HEK293 (cell line): Measurements from ENCODE around the gene FHAD1.

Experiments
- CTCF ChIA-PET: fragments of 350-600 bp; formaldehyde crosslinking; extraction: SDS; loops from one replicate; lab custom pipeline; 2021; ENCODE audit warnings: antibody characterized with exemption; lab: Yijun Ruan, JAX
- POLR2A ChIA-PET: fragments of 300-600 bp; formaldehyde crosslinking; extraction: SDS; loops from one replicate; lab custom pipeline; 2020; ENCODE audit warnings: antibody characterized with exemption, inconsistent platforms; lab: Yijun Ruan, JAX
- H3K27ac ChIP-seq: fragments of 200-500 bp; sonication (Bioruptor generic); 2 replicates; pipeline ENCODE4 v1.5.1; 2014; ENCODE audit warnings: low read depth, low read length, control low read depth, inconsistent platforms; ENCODE audit errors: extremely low read depth
- H3K36me3 ChIP-seq, 2 experiments: fragments of 200-500 bp in 1 of 2; sonication (Bioruptor generic) in 1 of 2; 1 replicate in 1 of 2; 2 replicates in 1 of 2; pipeline ENCODE4 v1.5.1; 2014 to 2017; ENCODE audit warnings: inconsistent platforms in 2 of 2, low read length in 2 of 2; ENCODE audit not compliant: control insufficient read depth in 2 of 2, insufficient read depth in 1 of 2
- H3K4me1 ChIP-seq: fragments of 200-500 bp; sonication (Bioruptor generic); 2 replicates; pipeline ENCODE4 v1.5.1; 2014; ENCODE audit warnings: mild to moderate bottlenecking, low read length, inconsistent platforms; ENCODE audit not compliant: control insufficient read depth, insufficient read depth
- H3K4me3 ChIP-seq: 2 replicates; pipeline ENCODE4 v1.5.1; 2011; ENCODE audit warnings: low read depth, mild to moderate bottlenecking, control low read depth, low read length, moderate library complexity
- H3K9me3 ChIP-seq: fragments of 200-500 bp; sonication (Bioruptor generic); 2 replicates; pipeline ENCODE4 v1.5.1; 2014; ENCODE audit warnings: low read depth, low read length, inconsistent platforms; ENCODE audit not compliant: control insufficient read depth, insufficient read depth
- PRDM1 ChIP-seq: fragments of 450-650 bp; formaldehyde crosslinking; IDR thresholded peaks from 2 replicates; pipeline ENCODE4; 2016; ENCODE audit warnings: missing biosample characterization, missing genetic modification characterization
- SP3 ChIP-seq: fragments of 450-650 bp; formaldehyde crosslinking; IDR thresholded peaks from 2 replicates; pipeline ENCODE4 v1.5.1; 2016; ENCODE audit warnings: missing biosample characterization, missing genetic modification characterization
- YY2 ChIP-seq: fragments of 450-650 bp; formaldehyde crosslinking; IDR thresholded peaks from 2 replicates; pipeline ENCODE4 v1.5.1; 2016; ENCODE audit warnings: missing biosample characterization, missing genetic modification characterization
- ZNF132 ChIP-seq: fragments of 450-650 bp; formaldehyde crosslinking; IDR thresholded peaks from 2 replicates; pipeline ENCODE4 v1.5.1; 2017; ENCODE audit warnings: missing biosample characterization, missing genetic modification characterization, borderline replicate concordance
- ZNF24 ChIP-seq: fragments of 450-650 bp; formaldehyde crosslinking; IDR thresholded peaks from 2 replicates; pipeline ENCODE4 v1.5.1; 2016; ENCODE audit warnings: missing biosample characterization, missing genetic modification characterization
- ZNF629 ChIP-seq: fragments of 450-650 bp; formaldehyde crosslinking; IDR thresholded peaks from 2 replicates; pipeline ENCODE4 v1.5.1; 2017; ENCODE audit warnings: missing biosample characterization, missing genetic modification characterization
- ZNF658 ChIP-seq: fragments of 450-650 bp; formaldehyde crosslinking; IDR thresholded peaks from 2 replicates; pipeline ENCODE4; 2016; ENCODE audit warnings: missing biosample characterization, missing genetic modification characterization
- ZNF785 ChIP-seq: fragments of 450-650 bp; formaldehyde crosslinking; IDR thresholded peaks from 2 replicates; pipeline ENCODE4 v1.5.1; 2016; ENCODE audit warnings: missing biosample characterization, missing genetic modification characterization
- TF ChIP-seq, protein P1 (sequence below): fragments of 450-650 bp; formaldehyde crosslinking; IDR thresholded peaks from 2 replicates; pipeline ENCODE4 v1.5.1; 2016; ENCODE audit warnings: missing biosample characterization, missing genetic modification characterization
- TF ChIP-seq, protein P2 (sequence below): fragments of 450-650 bp; formaldehyde crosslinking; IDR thresholded peaks from 2 replicates; pipeline ENCODE4 v1.5.1; 2016; ENCODE audit warnings: missing biosample characterization, missing genetic modification characterization, low read depth
- TF ChIP-seq, protein P3 (sequence below): fragments of 450-650 bp; formaldehyde crosslinking; IDR thresholded peaks from 2 replicates; pipeline ENCODE4 v1.5.1; 2016; ENCODE audit warnings: missing biosample characterization, missing genetic modification characterization
- TF ChIP-seq, protein P4 (sequence below): fragments of 450-650 bp; formaldehyde crosslinking; conservative IDR thresholded peaks from 2 replicates; pipeline ENCODE4 v1.5.1; 2016; ENCODE audit warnings: low read depth, missing biosample characterization, missing genetic modification characterization
- TF ChIP-seq, protein P5 (sequence below): fragments of 450-650 bp; formaldehyde crosslinking; IDR thresholded peaks from 2 replicates; pipeline ENCODE4 v1.5.1; 2017; ENCODE audit warnings: missing biosample characterization, missing genetic modification characterization

FHAD1 gene

DNA sequence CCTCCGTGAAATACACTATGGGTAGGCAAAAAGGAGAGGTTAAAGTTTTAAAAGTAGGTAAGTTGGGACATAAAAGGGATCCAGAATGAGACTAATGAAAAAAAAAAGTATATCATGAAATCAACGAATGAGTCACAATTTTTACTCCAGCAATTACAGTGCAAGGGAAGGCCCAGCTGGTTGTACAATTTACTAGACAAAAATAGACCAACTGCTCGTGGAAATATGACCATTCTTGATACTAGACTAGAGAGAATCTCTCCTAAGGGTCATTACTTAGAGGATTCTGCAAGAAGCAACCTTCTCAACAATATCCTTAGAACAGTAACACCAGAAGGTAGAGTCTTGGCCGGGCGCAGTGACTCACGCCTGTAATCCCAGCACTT lies 107.5 kb downstream of the FHAD1 start:
- ChIA-PET CTCF (no interaction called here), POLR2A (no interaction called here)
- Histone ChIP-seq H3K4me3 (no peak overlapping the region), H3K36me3 (no peaks in the 10 kb centered on the region), H3K4me1 (no peaks in the 10 kb centered on the region), H3K27ac (no peak overlapping the region), H3K9me3 (no peaks in the 10 kb centered on the region)
- TF ChIP-seq ZNF629 (tag by site-specific recombination) = 0 out of 2 replicates have a peak, but pooled peaks have one; percentile 15
- TF ChIP-seq, protein P1, sequence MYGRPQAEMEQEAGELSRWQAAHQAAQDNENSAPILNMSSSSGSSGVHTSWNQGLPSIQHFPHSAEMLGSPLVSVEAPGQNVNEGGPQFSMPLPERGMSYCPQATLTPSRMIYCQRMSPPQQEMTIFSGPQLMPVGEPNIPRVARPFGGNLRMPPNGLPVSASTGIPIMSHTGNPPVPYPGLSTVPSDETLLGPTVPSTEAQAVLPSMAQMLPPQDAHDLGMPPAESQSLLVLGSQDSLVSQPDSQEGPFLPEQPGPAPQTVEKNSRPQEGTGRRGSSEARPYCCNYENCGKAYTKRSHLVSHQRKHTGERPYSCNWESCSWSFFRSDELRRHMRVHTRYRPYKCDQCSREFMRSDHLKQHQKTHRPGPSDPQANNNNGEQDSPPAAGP (tag by site-specific recombination) = no peak

DNA sequence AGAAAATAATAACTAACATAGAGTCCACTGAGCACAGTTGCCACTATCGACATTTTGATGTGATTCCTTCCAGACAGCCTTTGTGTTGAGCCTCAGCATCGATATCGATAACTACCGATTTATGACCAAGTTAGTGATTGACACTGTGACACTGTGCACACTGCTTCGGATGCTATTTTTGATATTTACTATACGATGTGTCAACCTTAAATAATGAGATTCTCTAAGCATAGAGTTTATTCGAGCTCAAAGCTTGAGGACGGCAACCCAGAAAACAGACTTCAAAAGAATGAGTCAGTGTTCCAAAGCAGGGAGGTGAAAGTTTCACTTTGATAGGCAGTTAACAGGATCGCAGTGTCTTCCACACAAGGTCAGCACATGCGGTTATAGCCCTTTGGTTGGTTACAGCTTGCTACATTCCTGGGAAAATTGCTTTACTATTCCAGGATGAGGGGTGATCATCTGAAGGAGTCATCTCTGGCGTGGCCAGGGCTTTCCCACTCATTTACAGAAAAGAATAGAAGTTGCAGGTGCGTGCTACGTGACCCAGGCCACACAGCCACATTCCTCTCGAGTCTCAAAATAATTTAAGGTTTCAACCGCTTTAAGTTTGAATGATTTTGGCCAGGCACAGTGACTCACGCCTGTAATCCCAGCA lies 109.1 kb downstream of the FHAD1 start:
- H3K4me3 ChIP-seq = no peak overlapping the region
- POLR2A ChIA-PET = no interaction called here
- CTCF ChIA-PET = interaction anchor here (1.0 kb wide), 1 partner anchor 32 kb away, joined by 3 read pairs; no protein-coding TSS in a partner anchor
- H3K27ac ChIP-seq = no peak overlapping the region
- no peaks in the 10 kb centered on the region for H3K9me3 ChIP-seq
- H3K36me3 ChIP-seq = no peaks in the 10 kb centered on the region
- H3K4me1 ChIP-seq = no peaks in the 10 kb centered on the region
- TF ChIP-seq PRDM1 (no peak), ZNF658 (tag by site-specific recombination) (no peak), ZNF24 (no peak), ZNF785 (tag by site-specific recombination) (no peak), YY2 (tag by site-specific recombination) (no peak), SP3 (tag by site-specific recombination) (no peak), ZNF132 (tag by site-specific recombination) (no peak)
- TF ChIP-seq, protein P2, sequence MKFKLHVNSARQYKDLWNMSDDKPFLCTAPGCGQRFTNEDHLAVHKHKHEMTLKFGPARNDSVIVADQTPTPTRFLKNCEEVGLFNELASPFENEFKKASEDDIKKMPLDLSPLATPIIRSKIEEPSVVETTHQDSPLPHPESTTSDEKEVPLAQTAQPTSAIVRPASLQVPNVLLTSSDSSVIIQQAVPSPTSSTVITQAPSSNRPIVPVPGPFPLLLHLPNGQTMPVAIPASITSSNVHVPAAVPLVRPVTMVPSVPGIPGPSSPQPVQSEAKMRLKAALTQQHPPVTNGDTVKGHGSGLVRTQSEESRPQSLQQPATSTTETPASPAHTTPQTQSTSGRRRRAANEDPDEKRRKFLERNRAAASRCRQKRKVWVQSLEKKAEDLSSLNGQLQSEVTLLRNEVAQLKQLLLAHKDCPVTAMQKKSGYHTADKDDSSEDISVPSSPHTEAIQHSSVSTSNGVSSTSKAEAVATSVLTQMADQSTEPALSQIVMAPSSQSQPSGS (tag by site-specific recombination) = no peak
- TF ChIP-seq, protein P3, sequence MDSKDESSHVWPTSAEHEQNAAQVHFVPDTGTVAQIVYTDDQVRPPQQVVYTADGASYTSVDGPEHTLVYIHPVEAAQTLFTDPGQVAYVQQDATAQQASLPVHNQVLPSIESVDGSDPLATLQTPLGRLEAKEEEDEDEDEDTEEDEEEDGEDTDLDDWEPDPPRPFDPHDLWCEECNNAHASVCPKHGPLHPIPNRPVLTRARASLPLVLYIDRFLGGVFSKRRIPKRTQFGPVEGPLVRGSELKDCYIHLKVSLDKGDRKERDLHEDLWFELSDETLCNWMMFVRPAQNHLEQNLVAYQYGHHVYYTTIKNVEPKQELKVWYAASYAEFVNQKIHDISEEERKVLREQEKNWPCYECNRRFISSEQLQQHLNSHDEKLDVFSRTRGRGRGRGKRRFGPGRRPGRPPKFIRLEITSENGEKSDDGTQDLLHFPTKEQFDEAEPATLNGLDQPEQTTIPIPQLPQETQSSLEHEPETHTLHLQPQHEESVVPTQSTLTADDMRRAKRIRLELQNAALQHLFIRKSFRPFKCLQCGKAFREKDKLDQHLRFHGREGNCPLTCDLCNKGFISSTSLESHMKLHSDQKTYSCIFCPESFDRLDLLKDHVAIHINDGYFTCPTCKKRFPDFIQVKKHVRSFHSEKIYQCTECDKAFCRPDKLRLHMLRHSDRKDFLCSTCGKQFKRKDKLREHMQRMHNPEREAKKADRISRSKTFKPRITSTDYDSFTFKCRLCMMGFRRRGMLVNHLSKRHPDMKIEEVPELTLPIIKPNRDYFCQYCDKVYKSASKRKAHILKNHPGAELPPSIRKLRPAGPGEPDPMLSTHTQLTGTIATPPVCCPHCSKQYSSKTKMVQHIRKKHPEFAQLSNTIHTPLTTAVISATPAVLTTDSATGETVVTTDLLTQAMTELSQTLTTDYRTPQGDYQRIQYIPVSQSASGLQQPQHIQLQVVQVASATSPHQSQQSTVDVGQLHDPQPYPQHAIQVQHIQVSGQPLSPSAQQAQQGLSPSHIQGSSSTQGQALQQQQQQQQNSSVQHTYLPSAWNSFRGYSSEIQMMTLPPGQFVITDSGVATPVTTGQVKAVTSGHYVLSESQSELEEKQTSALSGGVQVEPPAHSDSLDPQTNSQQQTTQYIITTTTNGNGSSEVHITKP (tag by site-specific recombination) = no peak
- TF ChIP-seq, protein P4, sequence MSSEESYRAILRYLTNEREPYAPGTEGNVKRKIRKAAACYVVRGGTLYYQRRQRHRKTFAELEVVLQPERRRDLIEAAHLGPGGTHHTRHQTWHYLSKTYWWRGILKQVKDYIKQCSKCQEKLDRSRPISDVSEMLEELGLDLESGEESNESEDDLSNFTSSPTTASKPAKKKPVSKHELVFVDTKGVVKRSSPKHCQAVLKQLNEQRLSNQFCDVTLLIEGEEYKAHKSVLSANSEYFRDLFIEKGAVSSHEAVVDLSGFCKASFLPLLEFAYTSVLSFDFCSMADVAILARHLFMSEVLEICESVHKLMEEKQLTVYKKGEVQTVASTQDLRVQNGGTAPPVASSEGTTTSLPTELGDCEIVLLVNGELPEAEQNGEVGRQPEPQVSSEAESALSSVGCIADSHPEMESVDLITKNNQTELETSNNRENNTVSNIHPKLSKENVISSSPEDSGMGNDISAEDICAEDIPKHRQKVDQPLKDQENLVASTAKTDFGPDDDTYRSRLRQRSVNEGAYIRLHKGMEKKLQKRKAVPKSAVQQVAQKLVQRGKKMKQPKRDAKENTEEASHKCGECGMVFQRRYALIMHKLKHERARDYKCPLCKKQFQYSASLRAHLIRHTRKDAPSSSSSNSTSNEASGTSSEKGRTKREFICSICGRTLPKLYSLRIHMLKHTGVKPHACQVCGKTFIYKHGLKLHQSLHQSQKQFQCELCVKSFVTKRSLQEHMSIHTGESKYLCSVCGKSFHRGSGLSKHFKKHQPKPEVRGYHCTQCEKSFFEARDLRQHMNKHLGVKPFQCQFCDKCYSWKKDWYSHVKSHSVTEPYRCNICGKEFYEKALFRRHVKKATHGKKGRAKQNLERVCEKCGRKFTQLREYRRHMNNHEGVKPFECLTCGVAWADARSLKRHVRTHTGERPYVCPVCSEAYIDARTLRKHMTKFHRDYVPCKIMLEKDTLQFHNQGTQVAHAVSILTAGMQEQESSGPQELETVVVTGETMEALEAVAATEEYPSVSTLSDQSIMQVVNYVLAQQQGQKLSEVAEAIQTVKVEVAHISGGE (tag by site-specific recombination) = no peak
- TF ChIP-seq, protein P5, sequence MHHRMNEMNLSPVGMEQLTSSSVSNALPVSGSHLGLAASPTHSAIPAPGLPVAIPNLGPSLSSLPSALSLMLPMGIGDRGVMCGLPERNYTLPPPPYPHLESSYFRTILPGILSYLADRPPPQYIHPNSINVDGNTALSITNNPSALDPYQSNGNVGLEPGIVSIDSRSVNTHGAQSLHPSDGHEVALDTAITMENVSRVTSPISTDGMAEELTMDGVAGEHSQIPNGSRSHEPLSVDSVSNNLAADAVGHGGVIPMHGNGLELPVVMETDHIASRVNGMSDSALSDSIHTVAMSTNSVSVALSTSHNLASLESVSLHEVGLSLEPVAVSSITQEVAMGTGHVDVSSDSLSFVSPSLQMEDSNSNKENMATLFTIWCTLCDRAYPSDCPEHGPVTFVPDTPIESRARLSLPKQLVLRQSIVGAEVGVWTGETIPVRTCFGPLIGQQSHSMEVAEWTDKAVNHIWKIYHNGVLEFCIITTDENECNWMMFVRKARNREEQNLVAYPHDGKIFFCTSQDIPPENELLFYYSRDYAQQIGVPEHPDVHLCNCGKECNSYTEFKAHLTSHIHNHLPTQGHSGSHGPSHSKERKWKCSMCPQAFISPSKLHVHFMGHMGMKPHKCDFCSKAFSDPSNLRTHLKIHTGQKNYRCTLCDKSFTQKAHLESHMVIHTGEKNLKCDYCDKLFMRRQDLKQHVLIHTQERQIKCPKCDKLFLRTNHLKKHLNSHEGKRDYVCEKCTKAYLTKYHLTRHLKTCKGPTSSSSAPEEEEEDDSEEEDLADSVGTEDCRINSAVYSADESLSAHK (tag by site-specific recombination) = no peak
